ENCODE measurements around the gene NOL11. TPM values are rescaled to one million over a fixed set of nuclear protein-coding genes. Genes with fewer than 3 reads are reported as not detected.

The NOL11 gene
- total RNA-seq, 4 donors from 2014 or later, result 23.6 to 45.7 (median 27.3) TPM

DNA sequence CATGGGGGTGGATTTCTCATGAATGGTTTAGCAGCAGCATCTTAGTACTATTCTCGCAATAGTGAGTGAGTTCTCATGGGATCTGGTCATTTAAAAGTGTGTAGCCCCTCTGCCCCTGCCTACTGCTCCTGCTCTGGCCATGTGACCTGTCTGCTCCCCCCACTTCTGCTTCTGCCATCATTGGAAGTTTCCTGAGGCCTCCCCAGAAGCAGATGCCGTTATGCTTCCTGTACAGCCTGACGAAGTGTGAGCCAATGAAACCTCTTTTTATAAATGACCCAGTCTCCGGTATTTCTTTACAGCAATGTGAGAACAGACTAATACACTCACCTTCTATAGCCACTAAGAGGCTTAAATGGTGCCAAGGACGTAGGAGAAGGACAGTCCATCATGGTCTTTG is 51.5 kb downstream of the NOL11 start:
- TF ChIP-seq CTCF (IDR thresholded peaks at IDR 0.05; ENCODE audit: low read depth), result no peak

GRCh38 chr17:67770539-67770938 is 52.8 kb downstream of the NOL11 start:
- no peak for TF ChIP-seq CTCF (IDR thresholded peaks at IDR 0.05; ENCODE audit: low read depth)

DNA sequence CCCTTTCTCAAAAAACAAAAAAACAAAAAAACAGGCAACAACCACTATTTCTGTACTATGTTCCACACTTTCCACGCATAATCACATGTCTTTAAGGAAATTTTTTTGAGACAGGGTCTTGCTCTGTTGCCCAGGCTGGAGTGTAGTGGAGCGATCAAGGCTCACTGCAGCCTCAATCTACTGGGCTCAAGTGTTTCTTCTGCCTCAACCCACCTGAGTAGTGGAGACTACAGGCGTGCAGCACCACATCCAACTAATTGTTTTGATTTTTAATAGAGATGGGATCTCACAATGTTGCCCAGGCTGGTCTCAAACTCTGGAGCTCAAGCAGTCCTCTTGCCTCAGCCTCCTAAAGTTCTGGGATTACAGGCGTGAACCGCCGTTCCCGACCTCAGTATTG is 54.9 kb downstream of the NOL11 start:
- no peak for TF ChIP-seq CTCF (IDR thresholded peaks at IDR 0.05; ENCODE audit: low read depth)

DNA sequence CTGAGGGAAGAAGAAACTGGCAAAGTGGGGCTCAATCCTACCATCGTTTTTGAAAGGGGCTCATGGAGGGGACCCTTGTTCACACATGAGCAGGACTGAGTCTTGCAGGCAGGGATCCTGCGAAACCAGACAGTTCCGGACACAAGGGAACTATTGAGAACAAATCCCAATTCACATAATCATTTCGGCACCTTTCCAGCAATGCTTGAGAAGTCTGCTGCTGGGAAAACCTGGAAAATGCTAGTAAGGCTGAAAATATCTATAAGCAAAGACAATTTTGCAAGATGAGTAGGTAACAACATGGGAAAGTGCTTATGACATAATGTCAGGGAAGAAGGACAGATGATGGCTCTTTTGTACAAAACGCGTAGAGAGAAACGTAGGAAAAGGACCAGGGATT is 55.5 kb downstream of the NOL11 start:
- no peak for TF ChIP-seq CTCF (IDR thresholded peaks at IDR 0.05; ENCODE audit: low read depth)

DNA sequence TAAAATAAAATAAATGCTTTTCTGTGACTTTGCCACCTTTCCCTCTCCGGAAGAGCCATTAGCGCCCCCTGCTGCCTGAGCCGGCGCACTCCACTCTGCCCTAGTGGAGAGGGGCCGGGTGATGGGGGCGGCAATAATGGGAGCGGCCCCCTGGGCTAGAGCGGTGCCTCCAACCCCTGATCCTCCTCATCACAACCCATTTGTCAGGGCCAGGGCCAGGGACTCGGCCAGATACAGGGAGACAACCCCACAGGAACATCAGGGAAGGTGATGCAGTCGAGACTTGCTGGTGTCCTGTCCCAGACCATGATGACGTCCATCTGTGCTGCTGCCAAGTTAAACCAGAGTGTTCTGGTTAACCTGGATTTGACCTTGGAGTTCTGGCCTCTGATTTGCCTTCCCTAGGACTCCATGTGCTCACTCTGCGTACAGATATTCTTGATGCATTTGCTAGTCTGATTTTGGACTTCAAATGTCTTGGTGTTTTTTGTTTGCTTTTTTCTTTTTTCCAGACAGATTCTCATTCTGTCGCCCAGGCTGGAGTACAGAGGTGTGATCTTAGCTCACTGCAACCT is 61.4 kb downstream of the NOL11 start:
- no peak for TF ChIP-seq CTCF (IDR thresholded peaks at IDR 0.05; ENCODE audit: low read depth)

DNA sequence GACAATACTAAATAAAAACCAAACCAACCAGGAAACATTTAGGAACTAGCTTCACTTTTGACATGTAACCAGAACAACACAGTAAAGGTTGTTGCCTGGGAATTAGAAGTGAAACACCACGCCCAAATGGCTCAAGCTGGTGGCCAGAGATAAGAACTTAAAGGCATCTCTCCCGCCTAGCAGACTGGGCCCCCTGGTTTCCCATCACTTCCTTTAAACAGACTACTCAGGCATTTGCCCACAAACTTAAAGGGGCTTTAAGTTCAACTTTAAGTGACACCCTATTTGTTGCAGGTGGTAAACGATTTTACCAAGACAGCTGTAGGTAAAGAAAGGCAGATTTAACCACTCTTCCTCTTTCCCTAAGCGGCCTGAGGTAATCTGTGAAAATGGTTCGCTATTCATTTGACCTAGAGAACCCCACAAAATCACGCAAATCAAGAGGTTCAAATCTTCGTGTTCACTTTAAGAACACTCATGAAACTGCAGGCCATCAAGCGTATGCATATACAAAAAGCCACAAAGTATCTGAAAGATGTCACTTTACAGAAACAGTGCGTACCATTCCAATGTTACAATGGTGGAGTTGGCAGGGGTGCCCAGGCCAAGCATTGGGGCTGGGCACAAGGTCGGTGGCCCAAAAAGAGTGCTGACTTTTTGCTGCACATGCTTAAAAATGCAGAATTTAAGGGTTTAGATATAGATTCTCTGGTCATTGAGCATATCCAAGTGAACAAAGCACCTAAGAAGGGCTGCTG is 66.8 kb downstream of the NOL11 start:
- TF ChIP-seq CTCF (IDR thresholded peaks at IDR 0.05; ENCODE audit: low read depth), result no peak

- no peak for TF ChIP-seq CTCF (IDR thresholded peaks at IDR 0.05; ENCODE audit: low read depth)
Measured at GRCh38 chr17:67785122-67785477, 67.4 kb downstream of the NOL11 start.
